Muscle layer of duodenum (tissue), 2 donors: ENCODE results near the gene RUSF1.
A peak's percentile ranks its signal among the peaks of the same experiment; 100 is the strongest.

Experiments used
- H3K27ac ChIP-seq: one replicate; pipeline ENCODE4 v1.7.0; 2013; ENCODE audit warnings: mild to moderate bottlenecking, low read length
- H3K27me3 ChIP-seq: one replicate; pipeline ENCODE4 v1.7.0; 2013; ENCODE audit warnings: low read depth, mild to moderate bottlenecking, control low read depth, low read length
- H3K36me3 ChIP-seq, 2 donors: one replicate each; pipeline ENCODE4 v1.7.0; 2013; ENCODE audit warnings: low read length in 2 of 2, control low read depth in 1 of 2, mild to moderate bottlenecking in 1 of 2; ENCODE audit not compliant: insufficient read depth in 2 of 2, control insufficient read depth in 1 of 2
- H3K4me1 ChIP-seq, 2 donors: one replicate each; pipeline ENCODE4 v1.7.0; 2013; ENCODE audit warnings: low read length in 2 of 2, mild to moderate bottlenecking in 2 of 2, control low read depth in 1 of 2, moderate library complexity in 1 of 2; ENCODE audit not compliant: insufficient read depth in 2 of 2, control insufficient read depth in 1 of 2
- H3K4me3 ChIP-seq, 2 donors: one replicate each; pipeline ENCODE4 v1.7.0; 2013; ENCODE audit warnings: low read length in 2 of 2, low read depth in 1 of 2, mild to moderate bottlenecking in 1 of 2
- H3K9me3 ChIP-seq, 2 donors: one replicate each; pipeline ENCODE4 v1.7.0; 2013; ENCODE audit warnings: low read length in 2 of 2, control low read depth in 1 of 2, mild to moderate bottlenecking in 1 of 2; ENCODE audit not compliant: control insufficient read depth in 1 of 2
- donor health status: healthy.

The RUSF1 gene

DNA sequence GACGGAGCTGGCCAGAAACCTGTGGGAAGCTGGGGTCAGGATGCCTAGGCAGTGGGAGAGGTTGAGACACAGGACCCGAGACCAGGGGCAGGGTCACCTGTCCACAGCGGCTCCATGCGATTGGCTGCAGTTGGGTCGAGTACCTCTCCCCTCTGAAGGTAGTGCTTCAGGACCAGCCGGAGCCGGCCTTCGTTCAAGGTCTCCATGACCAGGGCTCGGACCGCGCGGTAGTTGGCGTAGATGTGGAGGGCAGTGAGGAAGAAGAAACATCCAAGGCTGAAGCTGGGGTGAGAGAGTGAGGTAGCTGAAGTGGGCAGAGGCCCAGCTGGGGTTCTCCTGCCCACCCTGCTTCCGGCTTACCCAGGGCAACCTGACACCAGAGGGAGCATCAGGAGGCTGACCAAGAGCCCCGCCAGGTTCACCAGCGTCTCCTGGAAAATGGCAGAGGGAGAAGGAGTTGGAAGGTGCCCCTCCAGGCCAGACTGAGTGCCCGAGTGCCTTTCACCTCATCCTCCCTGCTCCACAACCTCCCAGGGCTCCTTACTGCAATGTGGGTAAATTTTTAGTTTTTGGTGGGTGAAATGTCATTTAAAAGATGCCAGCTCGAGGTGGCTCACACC, 14.6 kb downstream of the RUSF1 start:
- Histone ChIP-seq H3K36me3 (peaks cover 47 to 80% of the 10 kb centered on the region in 2 donors), H3K4me3 (no peak overlapping the region), H3K9me3 (no peaks in the 10 kb centered on the region), H3K4me1 (peaks cover 0 to 2% of the 10 kb centered on the region in 2 donors), H3K27ac (no peak overlapping the region), H3K27me3 (no peaks in the 10 kb centered on the region)

DNA sequence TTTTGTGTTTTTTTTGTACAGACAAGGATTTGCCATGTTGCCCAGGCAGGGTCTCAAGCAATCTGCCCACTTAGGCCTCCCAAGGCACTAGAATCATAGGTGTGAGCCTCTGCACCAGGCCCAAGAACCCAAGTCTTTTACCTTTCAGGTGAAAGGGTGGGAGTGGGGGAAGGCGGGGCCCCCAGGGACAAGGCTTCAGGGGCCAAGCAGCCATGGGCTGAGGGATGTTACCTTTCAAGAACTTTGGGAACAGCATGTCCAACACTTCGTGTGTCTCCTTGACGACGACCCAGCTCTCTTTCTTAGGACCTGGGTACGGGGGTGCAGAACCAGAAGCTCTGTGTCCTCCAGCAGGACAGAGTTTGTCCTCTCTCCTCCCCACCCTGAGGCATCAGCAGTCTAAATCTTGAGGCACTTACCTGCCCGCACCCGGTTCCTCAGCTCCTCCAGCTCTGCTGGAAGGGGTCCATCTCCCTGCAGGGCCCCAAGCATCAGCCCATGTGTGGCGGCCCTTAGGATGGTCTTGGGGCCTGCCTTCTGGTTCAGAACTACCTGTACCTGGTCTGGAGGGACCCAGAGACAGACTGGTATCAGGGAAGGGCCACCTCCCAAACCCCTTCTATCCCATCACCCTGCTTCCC, 16.3 kb downstream of the RUSF1 start:
- Histone ChIP-seq H3K4me3 (no peak overlapping the region), H3K27me3 (peaks cover 5% of the 10 kb centered on the region), H3K9me3 (no peaks in the 10 kb centered on the region), H3K36me3 (peaks cover 36 to 65% of the 10 kb centered on the region in 2 donors), H3K4me1 (peaks cover 0 to 18% of the 10 kb centered on the region in 2 donors), H3K27ac (no peak overlapping the region)

DNA sequence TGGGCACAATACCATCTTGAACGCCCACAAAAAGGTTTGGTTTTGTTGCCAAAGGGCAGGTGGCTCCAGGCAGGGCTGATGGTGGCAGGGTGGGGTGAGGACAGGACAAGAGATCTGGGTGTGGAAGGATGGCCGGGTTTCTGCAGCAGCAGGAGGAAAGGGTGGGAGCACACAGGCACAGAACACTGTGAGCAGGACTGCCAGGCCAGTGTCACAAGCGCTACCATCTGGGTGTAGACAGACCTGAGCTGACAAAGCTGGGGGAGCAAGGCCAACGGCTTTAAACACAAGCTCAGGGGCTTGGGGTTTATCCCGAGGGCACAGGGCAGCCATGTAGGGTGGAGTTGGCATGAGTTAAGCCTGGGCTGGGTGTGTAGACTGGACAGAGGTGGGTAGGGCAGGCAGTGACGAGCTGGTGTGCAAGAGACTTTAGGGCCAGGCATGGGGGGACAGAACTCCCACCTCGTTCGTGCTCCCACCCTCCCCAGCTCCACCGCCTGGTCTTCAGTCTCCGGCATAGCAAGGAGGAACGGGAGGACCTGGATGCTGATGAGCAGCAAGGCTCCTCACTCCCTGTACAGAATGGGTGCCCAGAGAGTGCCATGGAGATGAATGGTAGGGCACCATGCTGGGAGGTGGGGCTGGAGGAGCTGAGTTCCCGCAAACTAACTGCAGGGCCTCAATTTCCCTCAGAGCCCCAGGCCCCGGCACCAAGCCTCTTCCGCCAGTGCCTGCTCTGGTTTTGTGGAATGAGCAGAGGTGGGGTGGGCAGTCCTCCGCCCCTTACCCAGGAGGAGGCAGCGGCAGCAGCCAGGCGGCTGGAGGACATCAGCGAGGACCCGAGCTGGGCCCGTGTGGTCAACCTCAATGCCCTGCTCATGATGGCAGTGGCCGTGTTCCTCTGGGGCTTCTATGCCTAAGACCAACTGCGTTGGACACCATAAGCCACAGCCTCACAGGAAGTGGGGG, 18.3 kb downstream of the RUSF1 start:
- Histone ChIP-seq H3K27me3 (peaks cover 6% of the 10 kb centered on the region), H3K4me3 (no peak overlapping the region), H3K4me1 (peaks cover 0 to 18% of the 10 kb centered on the region in 2 donors), H3K36me3 (peaks cover 19 to 45% of the 10 kb centered on the region in 2 donors), H3K27ac (no peak overlapping the region), H3K9me3 (no peaks in the 10 kb centered on the region)

DNA sequence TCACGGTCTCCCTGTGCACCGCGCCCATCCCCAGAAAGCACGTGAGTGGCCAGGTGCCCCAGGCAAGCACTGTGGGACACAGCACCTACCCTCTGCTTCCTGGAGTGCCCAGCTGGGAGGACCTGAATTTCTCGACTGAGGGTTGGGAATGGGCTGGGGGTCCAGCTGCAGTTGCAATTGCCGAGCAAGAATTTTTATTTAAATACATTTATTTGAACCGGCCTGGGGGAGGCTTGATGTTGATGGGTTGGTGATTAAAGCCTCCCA, 19.0 kb downstream of the RUSF1 start:
- Histone ChIP-seq H3K36me3 (peaks cover 18 to 39% of the 10 kb centered on the region in 2 donors), H3K4me3 (no peak overlapping the region), H3K27me3 (peaks cover 6% of the 10 kb centered on the region), H3K4me1 (peaks cover 0 to 18% of the 10 kb centered on the region in 2 donors), H3K27ac (no peak overlapping the region), H3K9me3 (no peaks in the 10 kb centered on the region)

DNA sequence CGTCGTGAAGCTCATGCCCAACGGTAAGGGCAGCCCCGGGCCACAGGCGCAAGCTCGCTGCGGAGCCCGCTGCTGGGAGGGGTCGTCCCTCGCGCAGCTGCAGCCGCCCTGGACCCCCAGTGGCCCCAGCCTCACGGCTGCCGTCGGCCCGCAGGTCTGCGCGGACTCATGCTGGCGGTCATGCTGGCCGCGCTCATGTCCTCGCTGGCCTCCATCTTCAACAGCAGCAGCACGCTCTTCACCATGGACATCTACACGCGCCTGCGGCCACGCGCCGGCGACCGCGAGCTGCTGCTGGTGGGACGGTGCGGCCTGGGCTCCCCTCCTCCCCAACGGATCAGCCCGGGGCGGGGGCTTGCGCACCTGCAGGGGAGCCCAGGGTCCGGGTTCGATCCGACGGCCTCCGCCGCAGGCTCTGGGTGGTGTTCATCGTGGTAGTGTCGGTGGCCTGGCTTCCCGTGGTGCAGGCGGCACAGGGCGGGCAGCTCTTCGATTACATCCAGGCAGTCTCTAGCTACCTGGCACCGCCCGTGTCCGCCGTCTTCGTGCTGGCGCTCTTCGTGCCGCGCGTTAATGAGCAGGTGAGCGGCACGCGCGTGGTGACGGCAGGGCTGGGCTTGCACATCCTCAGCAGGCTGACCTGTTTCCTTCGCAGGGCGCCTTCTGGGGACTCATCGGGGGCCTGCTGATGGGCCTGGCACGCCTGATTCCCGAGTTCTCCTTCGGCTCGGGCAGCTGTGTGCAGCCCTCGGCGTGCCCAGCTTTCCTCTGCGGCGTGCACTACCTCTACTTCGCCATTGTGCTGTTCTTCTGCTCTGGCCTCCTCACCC, 19.5 kb downstream of the RUSF1 start:
- Histone ChIP-seq H3K27ac (no peak overlapping the region), H3K9me3 (no peaks in the 10 kb centered on the region), H3K27me3 (peaks cover 6% of the 10 kb centered on the region), H3K4me1 (peaks cover 0 to 18% of the 10 kb centered on the region in 2 donors), H3K36me3 (peaks cover 18 to 34% of the 10 kb centered on the region in 2 donors), H3K4me3 (peak overlapping the region in 1 of 2 donors; percentile 79)

DNA sequence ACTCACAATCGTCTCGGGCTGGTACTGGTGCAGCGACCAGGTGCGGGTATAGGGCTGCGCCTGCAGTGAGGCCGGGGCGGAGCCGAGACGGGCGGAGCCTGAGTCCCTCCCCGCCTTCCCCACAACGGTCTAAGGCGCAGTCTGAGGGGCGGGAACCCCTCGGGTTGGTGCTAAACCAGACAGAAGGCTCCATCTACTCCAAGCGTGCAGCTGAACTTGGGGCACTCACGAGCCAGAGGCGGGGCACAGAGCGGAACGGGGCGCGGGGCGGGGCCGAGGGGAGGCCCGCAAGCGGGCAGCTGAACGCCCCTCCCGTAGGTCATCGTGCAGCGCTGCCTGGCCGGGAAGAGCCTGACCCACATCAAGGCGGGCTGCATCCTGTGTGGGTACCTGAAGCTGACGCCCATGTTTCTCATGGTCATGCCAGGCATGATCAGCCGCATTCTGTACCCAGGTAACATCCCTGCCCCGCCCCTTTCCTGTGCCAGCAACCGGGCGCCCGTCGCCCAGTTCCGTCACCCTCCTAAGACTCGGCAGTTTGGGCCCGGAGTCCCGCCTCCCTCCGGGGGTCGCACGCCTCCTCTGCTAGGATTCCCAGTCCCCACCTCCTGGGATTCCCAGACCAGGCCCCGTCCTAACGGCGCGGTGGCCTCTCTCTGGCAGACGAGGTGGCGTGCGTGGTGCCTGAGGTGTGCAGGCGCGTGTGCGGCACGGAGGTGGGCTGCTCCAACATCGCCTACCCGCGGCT, 20.3 kb downstream of the RUSF1 start:
- Histone ChIP-seq H3K4me1 (peaks cover 0 to 18% of the 10 kb centered on the region in 2 donors), H3K27ac (no peak overlapping the region), H3K4me3 (peak overlapping the region; percentile 67 to 79), H3K27me3 (peaks cover 6% of the 10 kb centered on the region), H3K9me3 (no peaks in the 10 kb centered on the region), H3K36me3 (peaks cover 12 to 26% of the 10 kb centered on the region in 2 donors)

DNA sequence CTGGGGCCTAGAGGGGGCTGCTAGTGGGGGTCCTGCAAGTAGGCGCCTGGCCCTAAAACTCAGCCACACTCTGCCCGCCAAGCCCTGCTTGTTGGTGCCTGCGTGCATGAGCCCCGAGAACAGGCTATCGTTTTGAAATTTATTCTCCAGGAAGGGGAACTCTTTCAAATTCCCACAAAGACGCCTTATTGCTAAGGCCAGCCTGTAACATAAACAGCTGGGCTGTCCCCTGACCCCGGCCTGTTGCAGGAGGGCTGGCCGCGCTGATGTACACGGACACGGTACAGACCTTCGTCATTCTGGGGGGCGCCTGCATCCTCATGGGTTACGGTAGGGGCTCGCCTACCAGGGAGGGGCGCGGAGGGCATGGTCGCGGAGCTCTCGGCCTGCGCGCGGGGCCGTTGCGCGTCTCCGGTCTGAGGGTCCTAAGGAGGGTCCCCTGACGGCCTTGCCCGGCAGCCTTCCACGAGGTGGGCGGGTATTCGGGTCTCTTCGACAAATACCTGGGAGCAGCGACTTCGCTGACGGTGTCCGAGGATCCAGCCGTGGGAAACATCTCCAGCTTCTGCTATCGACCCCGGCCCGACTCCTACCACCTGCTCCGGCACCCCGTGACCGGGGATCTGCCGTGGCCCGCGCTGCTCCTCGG, 21.0 kb downstream of the RUSF1 start:
- H3K27ac ChIP-seq = no peak overlapping the region
- peaks cover 6 to 19% of the 10 kb centered on the region in 2 donors for H3K36me3 ChIP-seq
- H3K4me1 ChIP-seq = peaks cover 0 to 18% of the 10 kb centered on the region in 2 donors
- H3K27me3 ChIP-seq = peaks cover 6% of the 10 kb centered on the region
- H3K9me3 ChIP-seq = no peaks in the 10 kb centered on the region
- peak overlapping the region; percentile 67 to 79 for H3K4me3 ChIP-seq

DNA sequence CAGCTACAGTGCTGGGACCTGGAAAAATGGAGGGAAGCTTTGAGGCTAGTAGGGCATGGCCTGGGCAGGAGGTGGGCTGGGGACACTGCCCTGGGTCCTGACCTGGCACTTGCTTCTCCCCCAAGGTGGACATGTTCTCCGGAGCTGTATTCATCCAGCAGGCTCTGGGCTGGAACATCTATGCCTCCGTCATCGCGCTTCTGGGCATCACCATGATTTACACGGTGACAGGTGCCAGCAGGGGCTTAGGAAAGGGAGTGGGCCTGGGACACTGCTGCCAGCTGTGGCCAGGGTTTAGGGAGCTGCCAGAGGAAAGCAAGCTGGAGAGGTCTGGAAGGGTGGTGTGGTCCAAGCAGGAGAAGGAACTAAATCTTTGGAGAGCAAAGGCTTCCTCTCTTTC, 22.1 kb downstream of the RUSF1 start:
- no peak overlapping the region for H3K4me3 ChIP-seq

DNA sequence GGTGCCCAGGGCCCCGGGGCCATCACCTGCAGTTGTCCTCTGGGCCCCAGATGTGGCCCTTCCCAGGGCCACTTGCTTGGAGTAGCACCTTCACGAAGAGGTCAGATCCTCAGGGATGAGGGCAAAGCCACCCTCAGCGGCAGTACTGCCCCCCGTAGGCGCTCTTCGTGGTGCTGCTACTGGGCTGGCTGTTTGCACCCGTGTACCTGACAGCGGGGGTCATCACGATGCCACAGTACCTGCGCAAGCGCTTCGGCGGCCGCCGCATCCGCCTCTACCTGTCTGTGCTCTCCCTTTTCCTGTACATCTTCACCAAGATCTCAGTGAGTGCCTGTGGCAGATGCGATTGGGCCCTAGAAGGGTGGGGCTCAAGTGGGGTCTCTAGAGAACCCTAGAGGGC, 22.6 kb downstream of the RUSF1 start:
- peaks cover 0 to 5% of the 10 kb centered on the region in 2 donors for H3K36me3 ChIP-seq
- peaks cover 0 to 22% of the 10 kb centered on the region in 2 donors for H3K4me1 ChIP-seq
- H3K4me3 ChIP-seq = no peak overlapping the region
- H3K27me3 ChIP-seq = peaks cover 6% of the 10 kb centered on the region
- no peak overlapping the region for H3K27ac ChIP-seq
- H3K9me3 ChIP-seq = no peaks in the 10 kb centered on the region

More for the DNA sequence above, 22.1 kb downstream of the RUSF1 start:
- H3K9me3 ChIP-seq = no peaks in the 10 kb centered on the region
- no peak overlapping the region for H3K27ac ChIP-seq
- peaks cover 0 to 10% of the 10 kb centered on the region in 2 donors for H3K36me3 ChIP-seq
- peaks cover 6% of the 10 kb centered on the region for H3K27me3 ChIP-seq
- peaks cover 0 to 18% of the 10 kb centered on the region in 2 donors for H3K4me1 ChIP-seq
